OCI-LY7 (cell line): ENCODE results near the gene RFWD3.

Experiments
- EZH2phosphoT487 ChIP-seq: fragments of 200-600 bp; sonication (generic); IDR thresholded peaks from 2 replicates; pipeline ENCODE4 v1.6.1; 2018; ENCODE audit warnings: low read depth, borderline replicate concordance, mild to moderate bottlenecking, mixed run types, antibody characterized with exemption, low read length, moderate library complexity, mixed read lengths
- TF ChIP-seq, protein P1 (sequence below): fragments of 200-600 bp; sonication (generic); conservative IDR thresholded peaks from 2 replicates; pipeline ENCODE4 v1.5.1; 2014; ENCODE audit warnings: mild to moderate bottlenecking, antibody characterized with exemption, low read length, moderate library complexity, mixed read lengths

GRCh38 chr16:74608381-74608780, 58.3 kb downstream of the RFWD3 start:
- TF ChIP-seq, protein P1, sequence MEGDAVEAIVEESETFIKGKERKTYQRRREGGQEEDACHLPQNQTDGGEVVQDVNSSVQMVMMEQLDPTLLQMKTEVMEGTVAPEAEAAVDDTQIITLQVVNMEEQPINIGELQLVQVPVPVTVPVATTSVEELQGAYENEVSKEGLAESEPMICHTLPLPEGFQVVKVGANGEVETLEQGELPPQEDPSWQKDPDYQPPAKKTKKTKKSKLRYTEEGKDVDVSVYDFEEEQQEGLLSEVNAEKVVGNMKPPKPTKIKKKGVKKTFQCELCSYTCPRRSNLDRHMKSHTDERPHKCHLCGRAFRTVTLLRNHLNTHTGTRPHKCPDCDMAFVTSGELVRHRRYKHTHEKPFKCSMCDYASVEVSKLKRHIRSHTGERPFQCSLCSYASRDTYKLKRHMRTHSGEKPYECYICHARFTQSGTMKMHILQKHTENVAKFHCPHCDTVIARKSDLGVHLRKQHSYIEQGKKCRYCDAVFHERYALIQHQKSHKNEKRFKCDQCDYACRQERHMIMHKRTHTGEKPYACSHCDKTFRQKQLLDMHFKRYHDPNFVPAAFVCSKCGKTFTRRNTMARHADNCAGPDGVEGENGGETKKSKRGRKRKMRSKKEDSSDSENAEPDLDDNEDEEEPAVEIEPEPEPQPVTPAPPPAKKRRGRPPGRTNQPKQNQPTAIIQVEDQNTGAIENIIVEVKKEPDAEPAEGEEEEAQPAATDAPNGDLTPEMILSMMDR, result no peak
- TF ChIP-seq EZH2phosphoT487, result no peak
